GM23338 (cell line): ENCODE data around the gene AGBL4. TPM values are rescaled to one million over a fixed set of nuclear protein-coding genes. Genes with fewer than 3 reads are reported as not detected.

Experiments
- ATAC-seq: fragments of 200-7000 bp; cut with Tn5 transposase; 3 replicates; pipeline ENCODE4 v1.9.1; 2020
- DNase-seq: peaks from one replicate; pipeline ENCODE4 v3.0.0-alpha.2; 2015; ENCODE audit warnings: low spot score
- H2AFZ ChIP-seq: fragments of 200-600 bp; sonication (generic); 2 replicates; pipeline ENCODE4 v1.8.0; 2016; ENCODE audit warnings: antibody characterized with exemption, mild to moderate bottlenecking, moderate library complexity
- H3F3A ChIP-seq: fragments of 200-600 bp; sonication (generic); replicated peaks from 2 replicates; pipeline ENCODE4 v1.8.0; 2017; ENCODE audit warnings: antibody characterized with exemption, mixed run types, low read depth
- H3K27ac ChIP-seq: fragments of 200-600 bp; sonication (generic); 2 replicates; pipeline ENCODE4 v1.6.1; 2016; ENCODE audit warnings: low read depth
- H3K27me3 ChIP-seq: fragments of 200-600 bp; sonication (generic); 2 replicates; pipeline ENCODE4 v1.8.0; 2016; ENCODE audit warnings: mild to moderate bottlenecking, mixed run types, moderate library complexity; ENCODE audit not compliant: insufficient read depth
- H3K36me3 ChIP-seq: fragments of 200-600 bp; sonication (generic); 2 replicates; pipeline ENCODE4 v1.8.0; 2016; ENCODE audit warnings: mild to moderate bottlenecking; ENCODE audit not compliant: insufficient read depth
- H3K4me1 ChIP-seq: fragments of 200-600 bp; sonication (generic); 2 replicates; pipeline ENCODE4 v1.8.0; 2016; ENCODE audit warnings: mild to moderate bottlenecking, moderate library complexity; ENCODE audit not compliant: insufficient read depth
- H3K4me2 ChIP-seq: fragments of 200-600 bp; sonication (generic); 2 replicates; pipeline ENCODE4 v1.7.1; 2017; ENCODE audit warnings: mixed run types
- H3K4me3 ChIP-seq: fragments of 200-600 bp; sonication (generic); 2 replicates; pipeline ENCODE4 v1.6.1; 2016; ENCODE audit warnings: mixed run types
- H3K79me2 ChIP-seq: fragments of 200-600 bp; sonication (generic); replicated peaks from 2 replicates; pipeline ENCODE4 v1.8.0; 2017; ENCODE audit warnings: mild to moderate bottlenecking; ENCODE audit not compliant: insufficient read depth
- H3K9me2 ChIP-seq: fragments of 200-600 bp; sonication (generic); 2 replicates; pipeline ENCODE4 v1.8.0; 2017; ENCODE audit not compliant: insufficient read depth
- H4K20me1 ChIP-seq: fragments of 200-600 bp; sonication (generic); replicated peaks from 2 replicates; pipeline ENCODE4 v1.8.0; 2017; ENCODE audit warnings: mild to moderate bottlenecking; ENCODE audit not compliant: insufficient read depth
- H3K27ac Mint-ChIP-seq: 2 replicates; pipeline ENCODE4 v1.8.0; 2020; ENCODE audit warnings: inconsistent platforms, mild to moderate bottlenecking, moderate library complexity, mixed read lengths
- H3K27me3 Mint-ChIP-seq: 3 replicates; pipeline ENCODE4 v1.8.0; 2022; ENCODE audit warnings: low read depth, mild to moderate bottlenecking, moderate library complexity, mixed read lengths, inconsistent platforms; ENCODE audit not compliant: insufficient read depth, poor library complexity
- H3K36me3 Mint-ChIP-seq: 3 replicates; pipeline ENCODE4 v1.8.0; 2021; ENCODE audit warnings: low read depth, mild to moderate bottlenecking, inconsistent platforms, moderate library complexity, mixed read lengths
- H3K4me1 Mint-ChIP-seq: 3 replicates; pipeline ENCODE4 v1.8.0; 2020; ENCODE audit warnings: mild to moderate bottlenecking, inconsistent platforms, mixed read lengths
- H3K4me3 Mint-ChIP-seq: 3 replicates; pipeline ENCODE4 v1.8.0; 2021; ENCODE audit warnings: moderate library complexity, mild to moderate bottlenecking, inconsistent platforms, mixed read lengths
- H3K9me3 Mint-ChIP-seq: 3 replicates; pipeline ENCODE4 v1.8.0; 2020; ENCODE audit warnings: moderate library complexity, mild to moderate bottlenecking, inconsistent platforms, mixed read lengths
- CREB1 ChIP-seq: fragments of 250-450 bp; sonication (Bioruptor Pico); IDR thresholded peaks from 2 replicates; pipeline ENCODE4 v1.5.0; 2020; ENCODE audit warnings: low read depth, mild to moderate bottlenecking, moderate library complexity
- CTCF ChIP-seq, 2 experiments: fragments of 200-600 bp in 1 of 2; sonication (generic) in 1 of 2; conservative IDR thresholded peaks; 2 replicates each; pipeline versions ENCODE4 v1.5.1 to v1.6.1; 2016 to 2017; ENCODE audit warnings: antibody characterized with exemption in 2 of 2, low read depth in 2 of 2, mild to moderate bottlenecking in 2 of 2, moderate library complexity in 1 of 2
- EZH2phosphoT487 ChIP-seq: fragments of 200-600 bp; sonication (generic); IDR thresholded peaks from one replicate; pipeline ENCODE4 v1.8.1; 2018; ENCODE audit warnings: antibody characterized with exemption; ENCODE audit not compliant: unreplicated experiment
- JUNB ChIP-seq: IDR thresholded peaks from one replicate; pipeline ENCODE4 v1.6.1; 2016; ENCODE audit warnings: antibody characterized with exemption; ENCODE audit not compliant: unreplicated experiment
- NANOG ChIP-seq: IDR thresholded peaks from 2 replicates; pipeline ENCODE4 v1.6.1; 2016; ENCODE audit warnings: antibody characterized with exemption, borderline replicate concordance
- POLR2AphosphoS5 ChIP-seq: IDR thresholded peaks from 2 replicates; pipeline ENCODE4 v1.6.1; 2016; ENCODE audit warnings: antibody characterized with exemption, low read depth
- REST ChIP-seq: IDR thresholded peaks from one replicate; pipeline ENCODE4 v1.6.1; 2018; ENCODE audit warnings: antibody characterized with exemption; ENCODE audit not compliant: unreplicated experiment
- STAT1 ChIP-seq: IDR thresholded peaks from one replicate; pipeline ENCODE4 v1.6.1; 2016; ENCODE audit warnings: antibody characterized with exemption; ENCODE audit not compliant: unreplicated experiment
- polyA plus RNA-seq: library from polyadenylated mRNA; unstranded; fragments of >200 nt; fragmentation: Nextera tagmentation; extraction: Ambion mirVana; gene quantifications from 2 replicates; pipeline ENCODE4 v1.2.1, GENCODE V29; 2016
- total RNA-seq: library from RNA; depleted of rRNA; stranded (reverse); fragments of >200 nt; shearing (Covaris generic); gene quantifications from 2 replicates; pipeline ENCODE4 v1.2.3, GENCODE V29; 2014

Gene AGBL4
- total and polyA plus RNA-seq, 2 experiments from 2014 or later = 0.91 to 1.5 TPM

- no peak overlapping the region for H3K4me2 ChIP-seq
- Mint-ChIP-seq H3K27ac (no peak overlapping the region), H3K27me3 (peaks cover 2% of the 10 kb centered on the region), H3K4me1 (no peaks in the 10 kb centered on the region), H3K36me3 (peaks cover 11% of the 10 kb centered on the region; the same call in 2 of the 3 replicates), H3K9me3 (peaks cover 75% of the 10 kb centered on the region), H3K4me3 (no peak overlapping the region)
- no peak overlapping the region for H3K27ac ChIP-seq
- no peak overlapping the region for H2AFZ ChIP-seq
- no peaks in the 10 kb centered on the region for H3K36me3 ChIP-seq
- H3K4me3 ChIP-seq = no peak overlapping the region
- no peaks in the 10 kb centered on the region for H3K27me3 ChIP-seq
- no peaks in the 10 kb centered on the region for H3F3A ChIP-seq
- no peaks in the 10 kb centered on the region for H3K4me1 ChIP-seq
- no peaks in the 10 kb centered on the region for H3K9me2 ChIP-seq
- TF ChIP-seq NANOG (no peak), CREB1 (CRISPR knock-in tag) (no peak), EZH2phosphoT487 (no peak), CTCF (conservative IDR thresholded peaks at IDR 0.05; ENCODE audit: low read depth in 2 of 2) (no peak), POLR2AphosphoS5 (no peak)
- H3K79me2 ChIP-seq = no peaks in the 10 kb centered on the region
- DNase-seq (no peak), ATAC-seq (no peak)
- H4K20me1 ChIP-seq = no peaks in the 10 kb centered on the region
Observed at GRCh38 chr1:49307457-49307856, 716.3 kb downstream of the AGBL4 start.

GRCh38 chr1:49306507-49307070 is 717.2 kb downstream of the AGBL4 start:
- H3K27me3 ChIP-seq = no peaks in the 10 kb centered on the region
- H3K4me3 ChIP-seq = no peak overlapping the region
- no peaks in the 10 kb centered on the region for H3K4me1 ChIP-seq
- H2AFZ ChIP-seq = no peak overlapping the region
- no peaks in the 10 kb centered on the region for H3K9me2 ChIP-seq
- Mint-ChIP-seq H3K36me3 (peaks cover 15% of the 10 kb centered on the region), H3K27ac (no peak overlapping the region), H3K4me1 (no peaks in the 10 kb centered on the region), H3K27me3 (peaks cover 2% of the 10 kb centered on the region), H3K4me3 (no peak overlapping the region), H3K9me3 (peaks cover 75% of the 10 kb centered on the region)
- no peaks in the 10 kb centered on the region for H4K20me1 ChIP-seq
- H3F3A ChIP-seq = no peaks in the 10 kb centered on the region
- no peak overlapping the region for H3K27ac ChIP-seq
- no peaks in the 10 kb centered on the region for H3K36me3 ChIP-seq
- no peak for ATAC-seq
- H3K4me2 ChIP-seq = no peak overlapping the region
- no peaks in the 10 kb centered on the region for H3K79me2 ChIP-seq
- no peak for DNase-seq
- TF ChIP-seq CREB1 (CRISPR knock-in tag) (no peak), STAT1 (no peak), JUNB (no peak), EZH2phosphoT487 (no peak), NANOG (no peak), CTCF (conservative IDR thresholded peaks at IDR 0.05; ENCODE audit: low read depth in 2 of 2) (no peak), REST (no peak)
